HG03342 (cell line): Measurements from ENCODE around the gene ACACB.
"Not testable (repeated sequence)": the region's sequence is repeated elsewhere in the genome, so short reads cannot be mapped to it uniquely, and the experiment has no call there.

Experiments
- ATAC-seq: cut with Tn5 transposase; IDR thresholded peaks from one replicate; pipeline ENCODE4 v1.9.1; 2021; ENCODE audit warnings: mild to moderate bottlenecking, moderate library complexity; ENCODE audit not compliant: unreplicated experiment

The ACACB gene

GRCh38 chr12:109170324-109170723 is 53.9 kb downstream of the ACACB start:
- ATAC-seq, result no peak

GRCh38 chr12:109172787-109173186 is 56.4 kb downstream of the ACACB start:
- not testable (repeated sequence) for ATAC-seq

GRCh38 chr12:109173443-109174240 is 57.3 kb downstream of the ACACB start:
- no peak for ATAC-seq

GRCh38 chr12:109174468-109174867 is 58.1 kb downstream of the ACACB start:
- ATAC-seq, result no peak

- ATAC-seq, result no peak
Measured at GRCh38 chr12:109178532-109178931, 62.1 kb downstream of the ACACB start.

- ATAC-seq, result no peak
Measured at GRCh38 chr12:109179927-109180326, 63.5 kb downstream of the ACACB start.

GRCh38 chr12:109182041-109182839 is 65.9 kb downstream of the ACACB start:
- no peak for ATAC-seq

- ATAC-seq, result no peak
Measured at GRCh38 chr12:109185441-109185840, 69.1 kb downstream of the ACACB start.

GRCh38 chr12:109186993-109187653 is 70.7 kb downstream of the ACACB start:
- ATAC-seq, result no peak

GRCh38 chr12:109188108-109188712 is 71.8 kb downstream of the ACACB start:
- no peak for ATAC-seq

- no peak for ATAC-seq
Measured at GRCh38 chr12:109189291-109189690, 72.9 kb downstream of the ACACB start.

GRCh38 chr12:109191621-109192250 is 75.3 kb downstream of the ACACB start:
- no peak for ATAC-seq

- no peak for ATAC-seq
Measured at GRCh38 chr12:109192358-109192757, 76.0 kb downstream of the ACACB start.

- no peak for ATAC-seq
Measured at GRCh38 chr12:109193896-109194295, 77.5 kb downstream of the ACACB start.

GRCh38 chr12:109196332-109196731 is 79.9 kb downstream of the ACACB start:
- ATAC-seq, result no peak

- no peak for ATAC-seq
Measured at GRCh38 chr12:109197327-109197726, 80.9 kb downstream of the ACACB start.

GRCh38 chr12:109199324-109199723 is 82.9 kb downstream of the ACACB start:
- no peak for ATAC-seq

- no peak for ATAC-seq
Measured at GRCh38 chr12:109200825-109201495, 84.6 kb downstream of the ACACB start.

- no peak for ATAC-seq
Measured at GRCh38 chr12:109201496-109201885, 85.1 kb downstream of the ACACB start.

- ATAC-seq, result no peak
Measured at GRCh38 chr12:109202770-109203169, 86.4 kb downstream of the ACACB start.
